Panc1 (cell line): ENCODE measurements around the gene RAI1. TPM values are rescaled to one million over a fixed set of nuclear protein-coding genes. Genes with fewer than 3 reads are reported as not detected.
A peak's percentile ranks its signal among the peaks of the same experiment; 100 is the strongest.

Source experiments
- ATAC-seq: fragments of 200-7000 bp; cut with Tn5 transposase; 2 replicates; pipeline ENCODE4 v1.9.1; 2020; ENCODE audit warnings: mild to moderate bottlenecking, moderate library complexity
- BruUV-seq: library from RNA; stranded (reverse); fragments of 400-500 nt; replicated peaks from 2 replicates; lab custom pipeline; 2021; lab: Mats Ljungman, UMichigan
- CTCF ChIA-PET: fragments of 300-600 bp; sonication (Branson Sonifier 250); formaldehyde crosslinking; loops from one replicate; lab custom pipeline; 2022; ENCODE audit warnings: antibody characterized with exemption; lab: Charles Lee
- POLR2A ChIA-PET: fragments of 300-600 bp; sonication (Branson Sonifier 250); formaldehyde crosslinking; loops from one replicate; lab custom pipeline; 2022; ENCODE audit warnings: antibody characterized with exemption; lab: Charles Lee
- DNase-seq: peaks from one replicate; pipeline ENCODE4 v3.0.0-alpha.2; 2010; ENCODE audit warnings: low read depth, low spot score
- H3K27ac ChIP-seq: 2 replicates; pipeline ENCODE4 v1.5.1; 2011; ENCODE audit warnings: mild to moderate bottlenecking, low read length, inconsistent platforms
- H3K27me3 ChIP-seq: fragments of 200-500 bp; sonication (Bioruptor generic); 2 replicates; pipeline ENCODE4 v1.6.0; 2014; ENCODE audit warnings: low read length, inconsistent platforms; ENCODE audit not compliant: control insufficient read depth, insufficient read depth
- H3K36me3 ChIP-seq: fragments of 200-500 bp; sonication (Bioruptor generic); 2 replicates; pipeline ENCODE4 v1.5.1; 2014; ENCODE audit warnings: inconsistent platforms, mild to moderate bottlenecking, low read length, moderate library complexity; ENCODE audit not compliant: control insufficient read depth, insufficient read depth
- H3K4me1 ChIP-seq: 2 replicates; pipeline ENCODE4 v1.5.1; 2011; ENCODE audit warnings: inconsistent platforms, mild to moderate bottlenecking, low read length, moderate library complexity; ENCODE audit not compliant: control insufficient read depth, insufficient read depth
- H3K4me3 ChIP-seq, 2 experiments: 2 replicates each; pipeline ENCODE4 v1.5.1; 2011 to 2012; ENCODE audit warnings: low read depth in 2 of 2, low read length in 2 of 2, mild to moderate bottlenecking in 2 of 2, inconsistent platforms in 1 of 2, moderate library complexity in 1 of 2
- H3K9me3 ChIP-seq: fragments of 200-500 bp; sonication (Bioruptor generic); 2 replicates; pipeline ENCODE4 v1.5.1; 2014; ENCODE audit warnings: low read depth, mild to moderate bottlenecking, inconsistent platforms, low read length, moderate library complexity; ENCODE audit not compliant: control insufficient read depth, insufficient read depth
- POLR2AphosphoS5 ChIP-seq: IDR thresholded peaks from 2 replicates; pipeline ENCODE4 v1.6.1; 2012; ENCODE audit warnings: mild to moderate bottlenecking, low read depth, low read length, moderate library complexity
- SIN3A ChIP-seq: IDR thresholded peaks from 2 replicates; pipeline ENCODE4 v1.6.1; 2012; ENCODE audit warnings: low read depth, mild to moderate bottlenecking, low read length, moderate library complexity, borderline replicate concordance; ENCODE audit not compliant: insufficient read depth
- TCF7L2 ChIP-seq: IDR thresholded peaks from 2 replicates; pipeline ENCODE4 v1.6.1; 2011; ENCODE audit warnings: mild to moderate bottlenecking, low read depth, low read length, inconsistent platforms
- in situ Hi-C: cut with HindIII; loops from 2 replicates; pipeline ENCODE4 v1.10.0; 2016; ENCODE audit warnings: low sequenced_read_pairs, low pct_unique_long_range_greater_than_20kb
- intact Hi-C: fragments of 100-400 bp; cut with micrococcal nuclease; formaldehyde crosslinking; loops from one replicate; pipeline ENCODE4 v1.10.0; 2022; ENCODE audit not compliant: unreplicated experiment
- total RNA-seq: library from RNA; stranded (reverse); gene quantifications from one replicate; pipeline ENCODE4 v1.2.1, GENCODE V29; 2021; ENCODE audit not compliant: unreplicated experiment
- TF ChIP-seq, protein P1 (sequence below): fragments of 450-650 bp; IDR thresholded peaks from 2 replicates; pipeline ENCODE4 v1.5.1; 2017; ENCODE audit warnings: mild to moderate bottlenecking
- TF ChIP-seq, protein P2 (sequence below), 2 experiments: IDR thresholded peaks; 2 replicates each; pipeline ENCODE4 v1.6.1; 2011 to 2012; ENCODE audit warnings: low read depth in 2 of 2, control low read depth in 1 of 2, low read length in 1 of 2, mild to moderate bottlenecking in 1 of 2, moderate library complexity in 1 of 2; ENCODE audit not compliant: insufficient read depth in 1 of 2

RAI1 gene
- total RNA-seq, 1 experiment from 2014 or later, result 51.0 TPM

DNA sequence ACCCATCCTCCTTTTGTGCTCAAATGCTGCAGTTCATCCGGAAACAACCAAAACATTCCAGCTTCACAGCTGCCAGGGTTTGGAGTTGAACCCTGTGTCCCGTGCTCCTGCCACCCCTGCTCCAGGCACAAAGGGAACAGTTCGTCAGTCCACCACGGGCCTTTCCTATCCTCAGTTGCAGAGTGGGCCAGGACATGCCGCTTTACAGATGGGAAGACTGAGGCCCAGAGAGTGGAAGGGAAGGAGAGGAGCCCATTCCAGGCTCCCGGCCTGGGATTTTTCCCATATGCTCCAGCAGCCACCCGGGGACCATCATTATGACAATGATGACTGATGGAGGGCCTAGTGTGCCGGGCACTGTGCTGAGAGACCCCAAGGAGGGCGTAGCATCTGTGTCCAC lies 27.6 kb downstream of the RAI1 start:
- intact Hi-C loops (no loop called here), in situ Hi-C loops (no loop called here)
- Histone ChIP-seq H3K27me3 (no peaks in the 10 kb centered on the region), H3K36me3 (no peaks in the 10 kb centered on the region), H3K9me3 (no peaks in the 10 kb centered on the region), H3K4me1 (peaks cover 82% of the 10 kb centered on the region), H3K27ac (peak overlapping the region; percentile 95), H3K4me3 (no peak overlapping the region)
- POLR2A ChIA-PET, result no interaction called here
- TF ChIP-seq, protein P1, sequence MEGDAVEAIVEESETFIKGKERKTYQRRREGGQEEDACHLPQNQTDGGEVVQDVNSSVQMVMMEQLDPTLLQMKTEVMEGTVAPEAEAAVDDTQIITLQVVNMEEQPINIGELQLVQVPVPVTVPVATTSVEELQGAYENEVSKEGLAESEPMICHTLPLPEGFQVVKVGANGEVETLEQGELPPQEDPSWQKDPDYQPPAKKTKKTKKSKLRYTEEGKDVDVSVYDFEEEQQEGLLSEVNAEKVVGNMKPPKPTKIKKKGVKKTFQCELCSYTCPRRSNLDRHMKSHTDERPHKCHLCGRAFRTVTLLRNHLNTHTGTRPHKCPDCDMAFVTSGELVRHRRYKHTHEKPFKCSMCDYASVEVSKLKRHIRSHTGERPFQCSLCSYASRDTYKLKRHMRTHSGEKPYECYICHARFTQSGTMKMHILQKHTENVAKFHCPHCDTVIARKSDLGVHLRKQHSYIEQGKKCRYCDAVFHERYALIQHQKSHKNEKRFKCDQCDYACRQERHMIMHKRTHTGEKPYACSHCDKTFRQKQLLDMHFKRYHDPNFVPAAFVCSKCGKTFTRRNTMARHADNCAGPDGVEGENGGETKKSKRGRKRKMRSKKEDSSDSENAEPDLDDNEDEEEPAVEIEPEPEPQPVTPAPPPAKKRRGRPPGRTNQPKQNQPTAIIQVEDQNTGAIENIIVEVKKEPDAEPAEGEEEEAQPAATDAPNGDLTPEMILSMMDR, result no peak
- TF ChIP-seq TCF7L2, result no peak
- no peak for TF ChIP-seq POLR2AphosphoS5
- TF ChIP-seq SIN3A, result no peak
- TF ChIP-seq, protein P2, sequence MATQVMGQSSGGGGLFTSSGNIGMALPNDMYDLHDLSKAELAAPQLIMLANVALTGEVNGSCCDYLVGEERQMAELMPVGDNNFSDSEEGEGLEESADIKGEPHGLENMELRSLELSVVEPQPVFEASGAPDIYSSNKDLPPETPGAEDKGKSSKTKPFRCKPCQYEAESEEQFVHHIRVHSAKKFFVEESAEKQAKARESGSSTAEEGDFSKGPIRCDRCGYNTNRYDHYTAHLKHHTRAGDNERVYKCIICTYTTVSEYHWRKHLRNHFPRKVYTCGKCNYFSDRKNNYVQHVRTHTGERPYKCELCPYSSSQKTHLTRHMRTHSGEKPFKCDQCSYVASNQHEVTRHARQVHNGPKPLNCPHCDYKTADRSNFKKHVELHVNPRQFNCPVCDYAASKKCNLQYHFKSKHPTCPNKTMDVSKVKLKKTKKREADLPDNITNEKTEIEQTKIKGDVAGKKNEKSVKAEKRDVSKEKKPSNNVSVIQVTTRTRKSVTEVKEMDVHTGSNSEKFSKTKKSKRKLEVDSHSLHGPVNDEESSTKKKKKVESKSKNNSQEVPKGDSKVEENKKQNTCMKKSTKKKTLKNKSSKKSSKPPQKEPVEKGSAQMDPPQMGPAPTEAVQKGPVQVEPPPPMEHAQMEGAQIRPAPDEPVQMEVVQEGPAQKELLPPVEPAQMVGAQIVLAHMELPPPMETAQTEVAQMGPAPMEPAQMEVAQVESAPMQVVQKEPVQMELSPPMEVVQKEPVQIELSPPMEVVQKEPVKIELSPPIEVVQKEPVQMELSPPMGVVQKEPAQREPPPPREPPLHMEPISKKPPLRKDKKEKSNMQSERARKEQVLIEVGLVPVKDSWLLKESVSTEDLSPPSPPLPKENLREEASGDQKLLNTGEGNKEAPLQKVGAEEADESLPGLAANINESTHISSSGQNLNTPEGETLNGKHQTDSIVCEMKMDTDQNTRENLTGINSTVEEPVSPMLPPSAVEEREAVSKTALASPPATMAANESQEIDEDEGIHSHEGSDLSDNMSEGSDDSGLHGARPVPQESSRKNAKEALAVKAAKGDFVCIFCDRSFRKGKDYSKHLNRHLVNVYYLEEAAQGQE (IDR thresholded peaks at IDR 0.05; ENCODE audit: insufficient read depth in 1 of 2, low read depth in 2 of 2, low read length in 1 of 2), result no peak
- ATAC-seq, result no peak
- no peak for DNase-seq
- no TSS peak for BruUV-seq
- CTCF ChIA-PET, result no interaction called here

DNA sequence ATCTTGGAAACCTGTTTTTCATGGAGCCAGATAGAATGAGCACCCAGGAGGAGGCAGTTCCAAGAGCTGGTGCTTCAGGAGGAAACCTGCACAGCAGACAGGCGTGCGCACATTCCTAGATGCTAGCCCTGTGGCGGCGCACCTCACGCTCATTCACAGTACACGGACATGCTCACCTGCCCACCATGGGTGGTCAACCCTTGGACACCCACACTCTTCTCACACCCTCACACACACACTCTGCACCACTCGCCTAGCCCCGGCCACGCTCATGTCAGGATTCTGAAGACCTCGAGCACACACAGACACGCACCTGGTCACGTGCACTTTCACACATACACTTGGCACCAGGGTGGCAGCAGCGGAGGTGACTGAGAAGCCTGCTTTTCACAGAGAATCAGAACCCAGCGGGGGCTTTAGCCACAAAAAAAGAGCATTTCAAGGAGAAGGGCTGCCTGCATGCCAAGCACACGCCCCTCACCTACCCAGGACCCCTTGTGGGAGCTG lies 28.6 kb downstream of the RAI1 start:
- H3K36me3 ChIP-seq, result no peaks in the 10 kb centered on the region
- POLR2A ChIA-PET, result no interaction called here
- ATAC-seq (no peak), DNase-seq (no peak)
- peak overlapping the region; percentile 95 for H3K27ac ChIP-seq
- peaks cover 88% of the 10 kb centered on the region for H3K4me1 ChIP-seq
- no peaks in the 10 kb centered on the region for H3K9me3 ChIP-seq
- CTCF ChIA-PET, result no interaction called here
- no peak overlapping the region for H3K4me3 ChIP-seq
- no peaks in the 10 kb centered on the region for H3K27me3 ChIP-seq
- in situ Hi-C loops (no loop called here), intact Hi-C loops (no loop called here)
- no TSS peak for BruUV-seq
- TF ChIP-seq SIN3A (no peak), POLR2AphosphoS5 (no peak), TCF7L2 (no peak)
- TF ChIP-seq, protein P2 (IDR thresholded peaks at IDR 0.05; ENCODE audit: insufficient read depth in 1 of 2, low read depth in 2 of 2, low read length in 1 of 2), result no peak
- TF ChIP-seq, protein P1, result no peak
